ENCODE results near the gene CIDEA. TPM values are rescaled to one million over a fixed set of nuclear protein-coding genes. Genes with fewer than 3 reads are reported as not detected.
A peak's percentile ranks its signal among the peaks of the same experiment; 100 is the strongest.

CIDEA gene
- total and polyA plus RNA-seq, 11 donors: 0.35 to 17.1 (median 1.5) TPM; not detected in 3

- 90 to 95% (median 93%) methylated on average over 13 of the region's 13 CpGs for WGBS, 4 donors
Measured at GRCh38 chr18:12245793-12246135, 8.4 kb upstream of the CIDEA start.

GRCh38 chr18:12246849-12247808, 7.0 kb upstream of the CIDEA start:
- 46 to 54% (median 50%) methylated on average over 32 of the region's 32 CpGs for WGBS, 4 donors
- intact Hi-C loops (cut with DNase I): no loop called here
- TF ChIP-seq POLR2A (IDR thresholded peaks at IDR 0.05) (no peak), CTCF (IDR thresholded peaks at IDR 0.05) (peak in 8 of 12 donors; percentile 10 to 37 (median 24))
- peaks cover 0 to 28% (median 8%) of the 10 kb centered on the region in 9 donors for H3K27me3 ChIP-seq
- no peak for DNase-seq
- H3K27ac ChIP-seq: no peak overlapping the region
- H3K36me3 ChIP-seq: no peaks in the 10 kb centered on the region
- ATAC-seq: peak in 3 of 4 donors; percentile 34 to 53 (median 50)
- no peak overlapping the region for H3K4me3 ChIP-seq
- no peaks in the 10 kb centered on the region for H3K9me3 ChIP-seq
- H3K4me1 ChIP-seq: no peaks in the 10 kb centered on the region

More at GRCh38 chr18:12245793-12246135, 8.4 kb upstream of the CIDEA start:
- Histone ChIP-seq H3K4me3 (no peak overlapping the region), H3K27ac (no peak overlapping the region), H3K9me3 (no peaks in the 10 kb centered on the region), H3K36me3 (no peaks in the 10 kb centered on the region), H3K27me3 (peaks cover 0 to 33% (median 9%) of the 10 kb centered on the region in 9 donors), H3K4me1 (no peaks in the 10 kb centered on the region)
- no peak for TF ChIP-seq CTCF (IDR thresholded peaks at IDR 0.05)
- no peak for TF ChIP-seq POLR2A (IDR thresholded peaks at IDR 0.05)
- ATAC-seq: no peak
- intact Hi-C loops (cut with DNase I): no loop called here
- DNase-seq: no peak

GRCh38 chr18:12247946-12248345, 6.2 kb upstream of the CIDEA start:
- WGBS, 4 donors: 73 to 89% (median 82%) methylated on average over 6 of the region's 6 CpGs
- peaks cover 0 to 4% (median 0%) of the 10 kb centered on the region in 12 donors for H3K4me1 ChIP-seq
- TF ChIP-seq POLR2A (IDR thresholded peaks at IDR 0.05): no peak
- TF ChIP-seq CTCF (IDR thresholded peaks at IDR 0.05): no peak
- no peak for DNase-seq
- intact Hi-C loops (cut with DNase I): no loop called here
- H3K27ac ChIP-seq: no peak overlapping the region
- no peak for ATAC-seq
- no peak overlapping the region for H3K4me3 ChIP-seq
- H3K27me3 ChIP-seq: peaks cover 0 to 32% (median 10%) of the 10 kb centered on the region in 9 donors
- no peaks in the 10 kb centered on the region for H3K9me3 ChIP-seq
- no peaks in the 10 kb centered on the region for H3K36me3 ChIP-seq

GRCh38 chr18:12248926-12249720, 5.0 kb upstream of the CIDEA start:
- Histone ChIP-seq H3K27ac (no peak overlapping the region), H3K27me3 (peaks cover 0 to 44% (median 15%) of the 10 kb centered on the region in 9 donors), H3K36me3 (no peaks in the 10 kb centered on the region), H3K4me1 (peaks cover 0 to 16% (median 9%) of the 10 kb centered on the region in 12 donors), H3K4me3 (no peak overlapping the region), H3K9me3 (no peaks in the 10 kb centered on the region)
- TF ChIP-seq CTCF (IDR thresholded peaks at IDR 0.05): no peak
- no peak for TF ChIP-seq POLR2A (IDR thresholded peaks at IDR 0.05)
- WGBS, 4 donors: 76 to 80% (median 78%) methylated on average over 13 of the region's 13 CpGs
- DNase-seq: no peak
- intact Hi-C loops (cut with DNase I): no loop called here
- no peak for ATAC-seq

All from heart left ventricle (tissue), 16 donors.